Sigmoid colon (tissue), 4 donors: Measurements from ENCODE around the gene FOXN3.

Experiments used
- CTCF ChIP-seq, 4 experiments: fragments of 450-650 bp in 3 of 4; fragments of 200-600 bp in 1 of 4; IDR thresholded peaks; one replicate each; pipeline ENCODE4 v1.5.1; 2016 to 2019; ENCODE audit warnings: antibody characterized with exemption in 4 of 4, mild to moderate bottlenecking in 3 of 4, moderate library complexity in 2 of 4
- EP300 ChIP-seq, 4 donors: sonication (generic); formaldehyde crosslinking; IDR thresholded peaks; one replicate each; pipeline ENCODE4 v1.6.1; 2017; ENCODE audit warnings: antibody characterized with exemption in 4 of 4
- POLR2A ChIP-seq, 2 donors: fragments of 450-650 bp; IDR thresholded peaks; one replicate each; pipeline ENCODE4 v1.6.1; 2016; ENCODE audit warnings: antibody characterized with exemption in 2 of 2, mild to moderate bottlenecking in 2 of 2, moderate library complexity in 2 of 2
- POLR2AphosphoS5 ChIP-seq, 4 donors: sonication (generic); formaldehyde crosslinking; IDR thresholded peaks; one replicate each; pipeline ENCODE4 v1.6.1; 2017; ENCODE audit warnings: antibody characterized with exemption in 4 of 4

- TF ChIP-seq CTCF (IDR thresholded peaks at IDR 0.05): no peak
- no peak for TF ChIP-seq EP300 (IDR thresholded peaks at IDR 0.05)
- TF ChIP-seq POLR2A (IDR thresholded peaks at IDR 0.05): no peak
- TF ChIP-seq POLR2AphosphoS5 (IDR thresholded peaks at IDR 0.05): no peak
These were observed 17.9 kb downstream of the FOXN3 start for GRCh38 chr14:89399157-89399556.
